ENCODE results near the gene PIEZO2.
"Not testable (repeated sequence)": the region's sequence is repeated elsewhere in the genome, so short reads cannot be mapped to it uniquely, and the experiment has no call there.

Gene PIEZO2

DNA sequence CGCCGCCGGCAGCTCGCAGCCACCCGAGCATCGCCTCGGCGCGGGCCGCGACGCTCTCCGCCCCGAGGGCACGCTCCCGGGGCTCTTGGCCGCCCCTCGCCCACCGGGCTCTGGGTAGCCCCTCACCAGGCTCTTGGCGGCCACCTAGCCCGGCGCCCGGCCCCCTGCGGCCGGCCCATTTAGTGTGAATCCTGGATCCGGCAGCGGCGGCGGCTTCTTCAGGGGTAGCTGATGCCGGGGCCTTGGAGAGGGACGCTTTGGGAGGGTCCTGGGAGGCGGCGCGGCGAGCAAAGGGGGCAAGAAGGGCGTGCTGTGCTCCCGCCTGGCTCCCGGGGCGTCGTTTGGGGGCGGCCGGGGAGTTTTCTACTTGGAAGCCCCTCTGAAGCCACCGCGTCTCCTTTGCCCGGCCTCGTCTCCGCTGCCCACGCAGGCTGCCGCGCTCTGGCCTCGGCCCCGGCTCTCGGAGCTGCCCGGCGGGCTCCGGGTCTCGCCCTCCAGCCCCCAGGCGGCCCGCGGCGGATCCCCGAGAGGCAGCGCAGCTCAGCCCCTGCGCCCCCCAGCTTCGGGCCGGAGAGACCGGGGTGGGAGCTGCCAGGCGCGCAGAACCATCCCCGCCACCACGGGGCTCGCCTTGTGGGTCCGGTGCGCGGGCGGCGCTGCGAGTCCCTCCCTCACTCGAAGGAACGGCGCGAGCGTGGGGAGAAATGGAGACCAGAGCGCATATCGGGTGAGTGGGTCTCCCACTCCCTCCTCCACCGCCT lies 509 bp downstream of the PIEZO2 start:
- DNase-seq = no peak

- no peak for DNase-seq
These were observed 1.2 kb downstream of the PIEZO2 start for GRCh38 chr18:11147962-11148679.

GRCh38 chr18:11147371-11147951 lies 1.9 kb downstream of the PIEZO2 start:
- no peak for DNase-seq

DNA sequence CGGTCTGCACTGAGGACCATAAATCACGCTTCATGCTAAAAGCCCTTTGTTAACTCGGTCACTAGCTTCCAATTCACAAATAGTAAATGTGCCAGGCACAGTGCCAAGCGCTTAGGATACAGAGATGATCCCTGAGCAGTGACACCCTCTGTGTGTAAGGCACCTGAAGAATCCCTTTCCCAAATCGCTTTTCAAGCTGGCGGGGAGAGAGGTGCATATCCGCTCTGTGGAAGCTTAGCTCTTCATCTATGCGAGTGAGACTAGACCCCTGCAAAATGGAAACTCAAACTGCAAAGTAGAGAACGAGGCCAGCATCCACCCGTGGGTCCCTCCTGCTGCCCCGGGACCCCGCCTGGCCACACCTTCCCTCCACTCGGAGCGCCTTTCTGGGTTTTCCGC lies 2.4 kb downstream of the PIEZO2 start:
- DNase-seq = no peak

- DNase-seq = no peak
These were observed 3.0 kb downstream of the PIEZO2 start for GRCh38 chr18:11146238-11146946.

- DNase-seq = no peak
These were observed 3.8 kb downstream of the PIEZO2 start for GRCh38 chr18:11145413-11146191.

- no peak for DNase-seq
These were observed 12.0 kb downstream of the PIEZO2 start for GRCh38 chr18:11137400-11137799.

- DNase-seq = no peak
These were observed 13.1 kb downstream of the PIEZO2 start for GRCh38 chr18:11136241-11136640.

DNA sequence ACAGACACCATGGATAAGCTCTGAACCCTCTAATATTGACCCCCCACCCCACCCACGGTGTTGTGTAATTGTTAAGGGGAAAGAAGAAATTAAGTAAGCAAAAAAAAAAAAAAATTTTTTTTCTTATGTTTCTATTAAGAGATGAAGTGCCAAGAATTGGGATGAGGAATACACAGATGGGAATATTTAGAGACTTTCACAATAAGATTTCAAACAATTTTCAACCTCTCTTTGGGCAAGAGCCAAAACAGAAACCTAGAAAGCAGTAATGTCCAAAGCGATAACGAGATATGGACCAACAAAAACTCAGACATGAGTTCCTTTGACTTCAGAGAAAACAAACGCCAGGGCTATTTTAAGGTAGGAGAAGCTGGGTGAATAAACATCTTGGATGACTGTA lies 14.4 kb downstream of the PIEZO2 start:
- no peak for DNase-seq

DNA sequence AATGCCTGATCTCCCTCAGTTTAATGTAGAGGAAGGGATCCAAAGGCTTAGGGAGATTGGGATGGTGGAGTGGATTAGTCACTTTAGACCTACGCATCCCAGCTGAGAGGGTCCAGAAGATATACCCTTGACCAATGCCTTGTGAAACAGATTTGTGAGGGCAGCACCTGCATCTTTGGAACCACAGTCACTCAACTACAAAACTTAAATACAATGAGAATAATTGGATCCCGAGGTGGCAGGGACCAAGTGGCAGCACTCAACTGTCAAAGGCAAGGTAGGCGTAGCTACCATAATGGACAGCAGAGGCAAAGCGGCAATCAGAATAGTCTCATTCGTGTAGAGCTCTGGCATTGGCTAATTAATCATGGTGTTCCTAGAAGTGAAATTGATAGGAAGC lies 20.3 kb downstream of the PIEZO2 start:
- DNase-seq = not testable (repeated sequence)

DNA sequence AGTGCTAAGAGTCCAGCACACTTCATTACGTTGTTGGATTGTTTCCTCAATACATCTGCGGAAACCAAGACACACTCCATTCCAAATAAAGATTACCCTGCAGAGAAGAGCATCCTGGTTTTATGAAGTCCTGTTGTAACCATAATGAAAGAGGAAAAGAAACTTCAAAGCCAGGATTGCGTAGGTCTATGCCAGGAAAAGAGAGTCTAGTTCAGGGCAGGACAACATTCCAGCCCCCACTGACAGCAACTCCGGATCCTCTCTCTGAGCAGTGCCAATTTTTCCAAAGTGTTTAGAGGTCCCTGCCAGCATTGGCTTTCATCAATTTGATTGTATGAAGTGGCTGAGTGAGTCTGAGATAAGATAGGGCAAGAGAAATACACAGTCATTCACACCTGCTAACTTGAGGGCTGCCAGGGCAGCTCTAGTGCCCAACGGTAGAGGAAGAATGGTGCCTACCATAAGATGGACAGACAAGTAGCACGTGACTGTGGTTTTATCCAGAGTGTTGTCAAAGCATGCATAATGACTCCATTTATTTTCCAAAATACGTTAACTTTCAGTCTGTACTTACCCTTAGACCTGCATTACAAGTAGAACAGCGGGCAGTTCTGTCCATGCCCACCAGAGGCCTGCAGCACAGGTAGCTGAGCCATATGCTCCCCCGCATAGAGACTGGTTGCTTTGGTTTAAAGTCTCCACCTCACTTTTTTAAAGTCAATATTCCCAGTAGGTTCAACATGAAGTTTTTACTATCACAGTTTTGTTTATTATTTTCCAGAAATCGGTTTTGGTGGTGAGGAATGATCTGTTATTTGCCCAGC lies 23.7 kb downstream of the PIEZO2 start:
- no peak for DNase-seq

- no peak for DNase-seq
These were observed 25.3 kb downstream of the PIEZO2 start for GRCh38 chr18:11124054-11124453.

GRCh38 chr18:11121443-11121849 lies 27.9 kb downstream of the PIEZO2 start:
- DNase-seq = no peak

DNA sequence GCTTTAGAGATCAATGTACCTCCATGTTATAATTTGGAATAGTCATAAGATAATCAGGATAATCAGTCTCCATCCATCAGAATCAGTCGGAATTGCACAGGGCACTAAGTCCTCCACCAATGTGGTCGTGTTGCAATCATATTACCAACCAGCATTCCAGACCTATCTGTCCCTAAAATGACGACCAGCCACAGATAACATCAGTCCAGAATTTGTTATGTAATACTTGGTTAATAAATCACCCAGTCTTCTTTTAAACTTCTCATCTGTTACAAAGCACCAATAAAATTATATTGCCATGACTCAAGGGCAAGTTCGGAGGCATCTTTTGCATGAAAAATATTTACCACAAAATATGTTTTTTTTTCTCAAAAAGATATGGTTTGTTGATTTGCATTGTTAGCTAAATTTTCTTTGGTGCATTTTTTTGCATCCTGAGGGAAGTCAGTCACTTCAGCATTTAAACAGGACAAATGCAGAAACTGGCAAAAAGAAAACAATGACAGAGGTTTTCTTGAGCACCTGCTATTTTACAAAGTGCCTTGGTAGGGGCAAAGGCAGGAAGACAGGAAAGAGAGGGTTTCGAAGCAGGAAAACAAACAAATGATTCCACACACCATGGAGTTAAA lies 29.3 kb downstream of the PIEZO2 start:
- DNase-seq = no peak

DNA sequence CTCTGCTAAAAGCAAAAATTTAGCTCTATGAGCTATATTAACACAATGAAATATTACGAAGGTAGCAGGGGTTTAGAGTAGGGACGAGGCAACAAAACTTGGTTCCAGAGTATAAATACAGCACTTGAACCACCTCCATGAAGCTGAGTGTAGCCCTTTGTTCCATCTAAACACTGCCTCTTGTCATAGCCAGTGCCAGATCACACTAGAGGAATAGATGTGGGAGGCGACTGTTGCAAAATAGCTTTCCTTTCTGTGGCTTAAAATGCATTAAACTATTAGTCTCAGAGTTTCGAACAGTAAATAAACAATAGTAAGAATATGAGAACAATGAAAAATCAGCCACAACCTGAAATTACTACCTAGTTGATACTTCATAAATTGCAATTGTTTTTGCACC lies 29.8 kb downstream of the PIEZO2 start:
- no peak for DNase-seq

DNA sequence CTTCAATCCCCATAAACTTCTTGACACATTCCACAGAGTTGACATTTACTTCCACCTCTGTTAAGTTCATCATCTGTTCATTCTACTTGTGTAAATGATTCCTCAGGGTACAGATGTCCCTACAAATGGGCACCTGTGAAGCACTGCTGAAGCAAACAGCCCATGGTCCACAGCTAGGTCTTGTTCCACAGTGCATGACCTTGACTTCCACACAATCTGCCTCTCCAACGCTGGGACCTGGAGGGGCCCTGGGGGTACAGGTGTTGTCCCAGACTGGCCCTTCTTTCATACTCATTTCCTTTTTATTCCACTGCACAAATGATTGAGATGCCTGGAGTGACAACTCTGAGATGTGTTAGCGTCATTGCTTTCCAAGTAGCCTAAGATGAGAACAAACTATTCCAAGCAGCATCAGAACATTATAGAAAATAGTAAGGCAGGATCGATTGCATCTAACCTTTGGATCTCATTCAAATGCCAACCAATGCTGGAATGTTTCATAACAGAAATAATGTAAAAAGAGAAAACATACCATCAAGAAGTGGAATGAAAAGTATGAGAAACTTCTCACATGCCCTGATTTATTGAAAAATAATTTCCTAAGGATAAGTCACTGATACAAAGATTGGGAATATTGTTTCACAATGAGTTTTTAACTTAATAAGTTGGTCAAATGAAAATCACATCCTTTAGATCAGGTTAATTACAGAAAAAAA lies 31.2 kb downstream of the PIEZO2 start:
- DNase-seq = no peak

- no peak for DNase-seq
These were observed 34.1 kb downstream of the PIEZO2 start for GRCh38 chr18:11115276-11115675.

DNA sequence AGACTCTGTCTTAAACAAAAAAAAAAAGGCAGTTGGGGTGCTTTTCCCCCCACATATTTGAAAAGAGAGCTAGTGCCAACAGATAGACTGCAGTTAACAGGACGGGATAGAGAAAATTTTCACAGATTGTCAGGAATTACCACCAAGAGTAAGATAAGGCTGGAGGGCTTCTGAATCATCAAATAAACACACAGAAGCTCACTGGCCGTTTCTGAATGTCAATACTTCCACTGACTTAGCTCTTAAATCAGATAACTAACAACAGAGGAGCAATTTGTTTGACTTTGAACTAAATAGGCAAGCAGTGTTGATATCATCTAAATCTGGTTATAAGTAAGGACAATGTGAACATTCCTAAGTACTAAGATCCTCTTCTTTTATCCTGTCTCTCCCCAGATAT lies 34.7 kb downstream of the PIEZO2 start:
- no peak for DNase-seq

- no peak for DNase-seq
These were observed 35.4 kb downstream of the PIEZO2 start for GRCh38 chr18:11113937-11114336.

DNA sequence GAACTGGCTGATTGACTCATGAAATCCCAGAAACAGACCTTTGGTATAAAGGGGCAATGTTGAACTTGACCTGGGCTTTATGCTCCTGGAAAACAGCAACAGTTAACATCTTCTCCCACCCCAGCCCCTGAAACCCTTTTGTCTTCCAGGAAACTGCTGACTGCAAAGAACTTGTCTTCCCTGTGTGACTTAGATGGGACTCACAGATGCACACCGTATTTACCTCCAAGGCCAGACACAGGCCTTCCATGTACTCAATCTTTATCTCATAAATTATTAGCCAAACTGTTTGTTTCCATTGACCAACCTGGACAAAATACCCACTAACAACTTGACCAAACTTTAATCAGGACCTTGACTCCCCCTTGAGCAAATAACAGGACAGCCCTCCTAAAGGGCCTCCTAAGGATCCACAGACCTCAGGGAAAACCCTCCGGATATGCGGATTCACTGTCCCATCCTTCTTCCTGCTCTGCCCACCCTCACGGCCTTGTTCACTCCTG lies 36.3 kb downstream of the PIEZO2 start:
- DNase-seq = no peak
